Measurements from ENCODE around the gene ZFYVE16.

Gene ZFYVE16

GRCh38 chr5:80453366-80453765 lies 45.5 kb downstream of the ZFYVE16 start:
- Histone ChIP-seq H3K27ac (ENCODE audit: low read length) (no peak overlapping the region), H3K4me3 (ENCODE audit: low read length) (no peak overlapping the region), H3K27me3 (replicated peaks; ENCODE audit: insufficient read depth, low read length) (no peaks in the 10 kb centered on the region), H3K4me2 (ENCODE audit: low read depth, low read length) (no peak overlapping the region), H2AFZ (ENCODE audit: low read length) (no peak overlapping the region), H3K4me1 (ENCODE audit: low read length) (no peaks in the 10 kb centered on the region), H3K9ac (ENCODE audit: low read length) (no peak overlapping the region), H3K9me3 (replicated peaks; ENCODE audit: insufficient read depth, low read length) (no peaks in the 10 kb centered on the region), H3F3A (ENCODE audit: insufficient read depth, low read length) (no peaks in the 10 kb centered on the region), H3K36me3 (replicated peaks; ENCODE audit: insufficient read depth, low read length) (no peaks in the 10 kb centered on the region), H4K20me1 (ENCODE audit: insufficient read depth, low read length) (no peaks in the 10 kb centered on the region), H3K79me2 (ENCODE audit: low read length) (no peaks in the 10 kb centered on the region), H3K9me2 (replicated peaks; ENCODE audit: insufficient read depth, low read length) (no peaks in the 10 kb centered on the region)
- TF ChIP-seq EZH2 (optimal IDR thresholded peaks at IDR 0.05; ENCODE audit: low read depth, low read length) (no peak), EZH2phosphoT487 (IDR thresholded peaks at IDR 0.05; ENCODE audit: low read length) (no peak)
- TF ChIP-seq, protein P1, sequence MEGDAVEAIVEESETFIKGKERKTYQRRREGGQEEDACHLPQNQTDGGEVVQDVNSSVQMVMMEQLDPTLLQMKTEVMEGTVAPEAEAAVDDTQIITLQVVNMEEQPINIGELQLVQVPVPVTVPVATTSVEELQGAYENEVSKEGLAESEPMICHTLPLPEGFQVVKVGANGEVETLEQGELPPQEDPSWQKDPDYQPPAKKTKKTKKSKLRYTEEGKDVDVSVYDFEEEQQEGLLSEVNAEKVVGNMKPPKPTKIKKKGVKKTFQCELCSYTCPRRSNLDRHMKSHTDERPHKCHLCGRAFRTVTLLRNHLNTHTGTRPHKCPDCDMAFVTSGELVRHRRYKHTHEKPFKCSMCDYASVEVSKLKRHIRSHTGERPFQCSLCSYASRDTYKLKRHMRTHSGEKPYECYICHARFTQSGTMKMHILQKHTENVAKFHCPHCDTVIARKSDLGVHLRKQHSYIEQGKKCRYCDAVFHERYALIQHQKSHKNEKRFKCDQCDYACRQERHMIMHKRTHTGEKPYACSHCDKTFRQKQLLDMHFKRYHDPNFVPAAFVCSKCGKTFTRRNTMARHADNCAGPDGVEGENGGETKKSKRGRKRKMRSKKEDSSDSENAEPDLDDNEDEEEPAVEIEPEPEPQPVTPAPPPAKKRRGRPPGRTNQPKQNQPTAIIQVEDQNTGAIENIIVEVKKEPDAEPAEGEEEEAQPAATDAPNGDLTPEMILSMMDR (IDR thresholded peaks at IDR 0.05; ENCODE audit: low read length), result no peak
- DNase-seq, result no peak

DNA sequence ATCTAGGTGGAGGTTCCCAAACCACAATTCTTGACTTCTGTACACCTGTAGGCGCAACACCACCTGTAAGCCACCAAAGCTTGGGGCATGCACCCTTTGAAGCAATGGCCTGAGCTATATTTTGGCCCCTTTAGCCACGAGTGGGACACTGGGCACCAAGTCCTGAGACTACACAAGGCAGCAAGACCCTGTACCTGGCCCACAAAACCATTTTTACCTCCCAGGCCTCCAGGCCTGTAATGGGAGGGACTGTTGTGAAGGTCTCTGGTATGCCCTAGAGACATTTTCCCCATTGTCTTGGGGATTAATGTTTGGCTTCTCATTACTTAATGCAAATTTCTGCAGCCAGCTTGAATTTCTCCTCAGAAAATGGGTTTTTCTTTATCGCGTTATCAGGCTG lies 55.4 kb downstream of the ZFYVE16 start:
- Histone ChIP-seq H3K9ac (ENCODE audit: low read length) (no peak overlapping the region), H3K27me3 (replicated peaks; ENCODE audit: insufficient read depth, low read length) (no peaks in the 10 kb centered on the region), H4K20me1 (ENCODE audit: insufficient read depth, low read length) (no peaks in the 10 kb centered on the region), H3K4me3 (ENCODE audit: low read length) (no peak overlapping the region), H3K4me1 (ENCODE audit: low read length) (no peaks in the 10 kb centered on the region), H3K27ac (ENCODE audit: low read length) (no peak overlapping the region), H2AFZ (ENCODE audit: low read length) (no peak overlapping the region), H3K4me2 (ENCODE audit: low read depth, low read length) (no peak overlapping the region), H3K79me2 (ENCODE audit: low read length) (no peaks in the 10 kb centered on the region), H3K9me3 (replicated peaks; ENCODE audit: insufficient read depth, low read length) (no peaks in the 10 kb centered on the region), H3F3A (ENCODE audit: insufficient read depth, low read length) (no peaks in the 10 kb centered on the region), H3K9me2 (replicated peaks; ENCODE audit: insufficient read depth, low read length) (no peaks in the 10 kb centered on the region), H3K36me3 (replicated peaks; ENCODE audit: insufficient read depth, low read length) (no peaks in the 10 kb centered on the region)
- DNase-seq, result no peak
- TF ChIP-seq EZH2 (optimal IDR thresholded peaks at IDR 0.05; ENCODE audit: low read depth, low read length) (no peak), EZH2phosphoT487 (IDR thresholded peaks at IDR 0.05; ENCODE audit: low read length) (no peak)
- TF ChIP-seq, protein P1 (IDR thresholded peaks at IDR 0.05; ENCODE audit: low read length), result no peak

DNA sequence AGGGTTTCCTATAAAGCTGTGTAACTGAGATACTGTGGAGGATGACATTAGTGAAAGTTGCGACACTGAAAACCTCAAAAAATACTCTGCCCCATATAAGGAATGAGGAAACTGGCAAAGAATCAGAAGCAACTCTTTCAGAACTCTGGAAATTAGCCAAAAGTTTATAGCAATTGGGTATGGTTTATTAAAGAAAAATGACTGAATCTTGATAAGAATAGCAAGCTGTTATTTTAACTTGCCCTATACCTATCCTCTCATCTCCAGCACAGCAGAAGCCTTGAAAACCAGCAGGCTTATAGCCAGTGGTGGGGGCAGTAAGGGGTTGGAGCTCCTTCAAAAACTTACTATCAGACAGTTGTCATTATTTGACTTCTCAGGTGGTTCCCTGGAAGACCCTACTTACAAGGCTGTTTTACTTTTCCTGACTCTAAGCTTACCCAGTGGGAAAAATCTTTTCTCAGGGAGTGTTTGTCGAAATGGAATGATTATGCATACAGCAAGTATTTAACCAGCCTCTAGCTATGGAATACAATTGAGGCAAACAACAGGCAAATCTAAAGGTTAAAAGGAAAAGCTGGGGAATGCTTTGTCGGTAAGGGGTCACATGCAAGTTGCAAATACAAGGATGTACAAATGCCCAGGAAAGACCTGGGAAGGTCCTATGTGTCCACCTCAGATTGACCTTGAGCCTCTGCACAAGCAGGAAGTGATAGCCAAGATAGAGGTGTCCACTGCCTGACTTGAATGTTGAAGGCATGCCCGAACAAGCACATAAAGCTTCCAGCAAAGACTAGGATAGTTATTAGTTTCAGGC lies 59.0 kb downstream of the ZFYVE16 start:
- Histone ChIP-seq H3K27me3 (replicated peaks; ENCODE audit: insufficient read depth, low read length) (no peaks in the 10 kb centered on the region), H3K9me2 (replicated peaks; ENCODE audit: insufficient read depth, low read length) (no peaks in the 10 kb centered on the region), H3K4me3 (ENCODE audit: low read length) (no peak overlapping the region), H2AFZ (ENCODE audit: low read length) (no peak overlapping the region), H3K4me1 (ENCODE audit: low read length) (no peaks in the 10 kb centered on the region), H3K4me2 (ENCODE audit: low read depth, low read length) (no peak overlapping the region), H4K20me1 (ENCODE audit: insufficient read depth, low read length) (no peaks in the 10 kb centered on the region), H3K27ac (ENCODE audit: low read length) (no peak overlapping the region), H3K9ac (ENCODE audit: low read length) (no peak overlapping the region), H3K36me3 (replicated peaks; ENCODE audit: insufficient read depth, low read length) (no peaks in the 10 kb centered on the region), H3F3A (ENCODE audit: insufficient read depth, low read length) (no peaks in the 10 kb centered on the region), H3K9me3 (replicated peaks; ENCODE audit: insufficient read depth, low read length) (no peaks in the 10 kb centered on the region), H3K79me2 (ENCODE audit: low read length) (no peaks in the 10 kb centered on the region)
- TF ChIP-seq EZH2phosphoT487 (IDR thresholded peaks at IDR 0.05; ENCODE audit: low read length) (no peak), EZH2 (optimal IDR thresholded peaks at IDR 0.05; ENCODE audit: low read depth, low read length) (no peak)
- TF ChIP-seq, protein P1 (IDR thresholded peaks at IDR 0.05; ENCODE audit: low read length), result no peak
- DNase-seq, result no peak

All from MM.1S (cell line).